ENCODE results near the gene INSL6.

GRCh38 chr9:5193345-5193744 is 7.9 kb upstream of the INSL6 start:
- TF ChIP-seq, protein P1, sequence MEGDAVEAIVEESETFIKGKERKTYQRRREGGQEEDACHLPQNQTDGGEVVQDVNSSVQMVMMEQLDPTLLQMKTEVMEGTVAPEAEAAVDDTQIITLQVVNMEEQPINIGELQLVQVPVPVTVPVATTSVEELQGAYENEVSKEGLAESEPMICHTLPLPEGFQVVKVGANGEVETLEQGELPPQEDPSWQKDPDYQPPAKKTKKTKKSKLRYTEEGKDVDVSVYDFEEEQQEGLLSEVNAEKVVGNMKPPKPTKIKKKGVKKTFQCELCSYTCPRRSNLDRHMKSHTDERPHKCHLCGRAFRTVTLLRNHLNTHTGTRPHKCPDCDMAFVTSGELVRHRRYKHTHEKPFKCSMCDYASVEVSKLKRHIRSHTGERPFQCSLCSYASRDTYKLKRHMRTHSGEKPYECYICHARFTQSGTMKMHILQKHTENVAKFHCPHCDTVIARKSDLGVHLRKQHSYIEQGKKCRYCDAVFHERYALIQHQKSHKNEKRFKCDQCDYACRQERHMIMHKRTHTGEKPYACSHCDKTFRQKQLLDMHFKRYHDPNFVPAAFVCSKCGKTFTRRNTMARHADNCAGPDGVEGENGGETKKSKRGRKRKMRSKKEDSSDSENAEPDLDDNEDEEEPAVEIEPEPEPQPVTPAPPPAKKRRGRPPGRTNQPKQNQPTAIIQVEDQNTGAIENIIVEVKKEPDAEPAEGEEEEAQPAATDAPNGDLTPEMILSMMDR (IDR thresholded peaks at IDR 0.05) = no peak
- TF ChIP-seq POLR2A (IDR thresholded peaks at IDR 0.05) = no peak

Data from Peyer's patch (tissue), 4 donors.